NT2/D1 (cell line): ENCODE measurements around the gene LRG1.

Experiments
- YY1 ChIP-seq: IDR thresholded peaks from 2 replicates; pipeline ENCODE4 v1.6.1; 2011; ENCODE audit not compliant: insufficient read length, insufficient read depth
- ZNF274 ChIP-seq: IDR thresholded peaks from 2 replicates; pipeline ENCODE4 v1.6.1; 2011; ENCODE audit warnings: mild to moderate bottlenecking, low read depth, low read length

GRCh38 chr19:4570402-4570801 lies 30.6 kb upstream of the LRG1 start:
- no peak for TF ChIP-seq YY1
- no peak for TF ChIP-seq ZNF274
